Common myeloid progenitor, CD34-positive (primary cell): ENCODE results near the gene SCUBE3.
A peak's percentile ranks its signal among the peaks of the same experiment; 100 is the strongest.

Source experiments
- CTCF ChIA-PET: fragments of 350-600 bp; sonication (Branson Sonifier 250); formaldehyde crosslinking; loops from one replicate; lab custom pipeline; 2021; ENCODE audit warnings: antibody characterized with exemption; lab: Charles Lee
- POLR2A ChIA-PET: fragments of 350-600 bp; sonication (Branson Sonifier 250); formaldehyde crosslinking; loops from one replicate; lab custom pipeline; 2021; ENCODE audit warnings: antibody characterized with exemption; lab: Charles Lee
- DNase-seq, 3 donors: peaks; one replicate each; pipeline versions ENCODE4 v3.0.0 to v3.0.0-alpha.2; 2013
- H3K27ac ChIP-seq, 2 experiments: 1 replicate in 1 of 2; 2 replicates in 1 of 2; pipeline ENCODE4 v1.7.0; 2013; ENCODE audit warnings: inconsistent platforms in 2 of 2, low read length in 2 of 2, mild to moderate bottlenecking in 2 of 2, low read depth in 1 of 2, moderate library complexity in 1 of 2; ENCODE audit not compliant: severe bottlenecking in 2 of 2, insufficient read depth in 1 of 2, poor library complexity in 1 of 2
- H3K27me3 ChIP-seq, 5 experiments: replicated peaks in 2 of 5; 1 replicate in 3 of 5; 2 replicates in 2 of 5; pipeline versions ENCODE4 v1.6.1 to v1.7.0; 2013; ENCODE audit warnings: low read length in 4 of 5, mild to moderate bottlenecking in 2 of 5, moderate library complexity in 2 of 5, inconsistent platforms in 1 of 5; ENCODE audit not compliant: insufficient read depth in 5 of 5, control insufficient read depth in 4 of 5
- H3K36me3 ChIP-seq, 4 experiments: 1 replicate in 2 of 4; 2 replicates in 2 of 4; pipeline versions ENCODE4 v1.6.1 to v1.7.0; 2013; ENCODE audit warnings: low read length in 3 of 4, control low read depth in 1 of 4, mild to moderate bottlenecking in 1 of 4; ENCODE audit not compliant: control insufficient read depth in 4 of 4, insufficient read depth in 4 of 4
- H3K4me1 ChIP-seq, 4 experiments: 1 replicate in 3 of 4; 2 replicates in 1 of 4; pipeline versions ENCODE4 v1.6.1 to v1.7.1; 2013; ENCODE audit warnings: low read length in 3 of 4, mild to moderate bottlenecking in 3 of 4, control low read depth in 1 of 4, inconsistent platforms in 1 of 4, moderate library complexity in 1 of 4; ENCODE audit not compliant: control insufficient read depth in 4 of 4, insufficient read depth in 4 of 4; ENCODE audit errors: control extremely low read depth in 1 of 4
- H3K4me3 ChIP-seq, 7 experiments: 1 replicate in 4 of 7; 2 replicates in 3 of 7; pipeline versions ENCODE4 v1.5.1 to v1.7.0; 2013; ENCODE audit warnings: mild to moderate bottlenecking in 7 of 7, low read length in 6 of 7, moderate library complexity in 6 of 7, inconsistent platforms in 2 of 7, low read depth in 2 of 7, control low read depth in 1 of 7; ENCODE audit not compliant: insufficient read depth in 4 of 7, control insufficient read depth in 1 of 7; ENCODE audit errors: extremely low read depth in 1 of 7
- H3K9me3 ChIP-seq, 5 experiments: 1 replicate in 4 of 5; 2 replicates in 1 of 5; pipeline versions ENCODE4 v1.6.1 to v1.7.1; 2013; ENCODE audit warnings: low read length in 4 of 5, mild to moderate bottlenecking in 2 of 5, inconsistent platforms in 1 of 5, low read depth in 1 of 5, moderate library complexity in 1 of 5; ENCODE audit not compliant: control insufficient read depth in 4 of 5, insufficient read depth in 2 of 5; ENCODE audit errors: control extremely low read depth in 1 of 5
- WGBS: methylation state at CpG from one replicate; pipeline ENCODE4 v1.1.5; 2013; ENCODE audit not compliant: insufficient coverage; 5-methylcytosine and 5-hydroxymethylcytosine counted together

Gene SCUBE3

GRCh38 chr6:35214869-35215664 is 1.3 kb downstream of the SCUBE3 start:
- Histone ChIP-seq H3K4me3 (peak overlapping the region in 1 of 7 experiments; percentile 52), H3K9me3 (no peaks in the 10 kb centered on the region), H3K27me3 (peaks cover 4 to 77% (median 32%) of the 10 kb centered on the region in 5 experiments), H3K27ac (no peak overlapping the region), H3K4me1 (peaks cover 0 to 21% (median 18%) of the 10 kb centered on the region in 4 experiments), H3K36me3 (no peaks in the 10 kb centered on the region)
- ChIA-PET CTCF (interaction anchor here (1.0 to 1.6 kb wide), 5 partner anchors 11 to 67 kb away, joined by 3 to 6 read pairs (median 5); no protein-coding TSS in a partner anchor), POLR2A (interaction anchor here (0.6 kb wide), 1 partner anchor 85 kb away, joined by 3 read pairs; no protein-coding TSS in a partner anchor)
- DNase-seq, result no peak
- WGBS, result 52% methylated on average over 6 of the region's 18 CpGs

- Histone ChIP-seq H3K36me3 (no peaks in the 10 kb centered on the region), H3K27me3 (peaks cover 4 to 69% (median 32%) of the 10 kb centered on the region in 5 experiments), H3K27ac (no peak overlapping the region), H3K4me3 (no peak overlapping the region), H3K9me3 (no peaks in the 10 kb centered on the region), H3K4me1 (peaks cover 0 to 21% (median 18%) of the 10 kb centered on the region in 4 experiments)
- no peak for DNase-seq
- CTCF ChIA-PET, result interaction anchor here (1.0 to 1.5 kb wide), 4 partner anchors 12 to 68 kb away, joined by 3 to 6 read pairs (median 4); no protein-coding TSS in a partner anchor
- WGBS, result 93% methylated on average over 4 of the region's 6 CpGs
- POLR2A ChIA-PET, result no interaction called here
Observed at GRCh38 chr6:35215665-35216411, 2.1 kb downstream of the SCUBE3 start.

- Histone ChIP-seq H3K4me3 (no peak overlapping the region), H3K4me1 (peaks cover 0 to 21% (median 18%) of the 10 kb centered on the region in 4 experiments), H3K36me3 (no peaks in the 10 kb centered on the region), H3K27ac (no peak overlapping the region), H3K9me3 (no peaks in the 10 kb centered on the region), H3K27me3 (peaks cover 4 to 64% (median 31%) of the 10 kb centered on the region in 5 experiments)
- WGBS, result 100% methylated on average over 1 of the region's 1 CpG
- no peak for DNase-seq
- ChIA-PET POLR2A (no interaction called here), CTCF (interaction anchor here (1.0 to 1.5 kb wide), 4 partner anchors 12 to 68 kb away, joined by 3 to 6 read pairs (median 4); no protein-coding TSS in a partner anchor)
Observed at GRCh38 chr6:35216412-35216732, 2.6 kb downstream of the SCUBE3 start.

- Histone ChIP-seq H3K27me3 (peaks cover 4 to 57% (median 24%) of the 10 kb centered on the region in 5 experiments), H3K4me1 (peaks cover 0 to 21% (median 18%) of the 10 kb centered on the region in 4 experiments), H3K4me3 (no peak overlapping the region), H3K36me3 (no peaks in the 10 kb centered on the region), H3K27ac (no peak overlapping the region), H3K9me3 (no peaks in the 10 kb centered on the region)
- ChIA-PET CTCF (interaction anchor here (3.5 kb wide), 1 partner anchor 9 kb away, joined by 11 read pairs; no protein-coding TSS in a partner anchor), POLR2A (no interaction called here)
- DNase-seq, result no peak
- 78% methylated on average over 11 of the region's 17 CpGs for WGBS
Observed at GRCh38 chr6:35216851-35217811, 3.4 kb downstream of the SCUBE3 start.

- ChIA-PET POLR2A (no interaction called here), CTCF (interaction anchor here (1.2 to 3.5 kb wide), 3 partner anchors 10 to 31 kb away, joined by 3 to 11 read pairs (median 8); no protein-coding TSS in a partner anchor)
- no peaks in the 10 kb centered on the region for H3K9me3 ChIP-seq
- peak in 2 of 3 donors; percentile 17 to 37 for DNase-seq
- H3K36me3 ChIP-seq, result no peaks in the 10 kb centered on the region
- H3K27me3 ChIP-seq, result peaks cover 4 to 48% (median 21%) of the 10 kb centered on the region in 5 experiments
- H3K4me1 ChIP-seq, result peaks cover 0 to 21% (median 18%) of the 10 kb centered on the region in 4 experiments
- no peak overlapping the region for H3K27ac ChIP-seq
- H3K4me3 ChIP-seq, result no peak overlapping the region
- 51% methylated on average over 4 of the region's 4 CpGs for WGBS
Observed at GRCh38 chr6:35218021-35218420, 4.3 kb downstream of the SCUBE3 start.

- DNase-seq, result no peak
- POLR2A ChIA-PET, result no interaction called here
- no peak overlapping the region for H3K4me3 ChIP-seq
- peaks cover 4 to 43% (median 19%) of the 10 kb centered on the region in 5 experiments for H3K27me3 ChIP-seq
- 100% methylated on average over 2 of the region's 4 CpGs for WGBS
- H3K27ac ChIP-seq, result no peak overlapping the region
- CTCF ChIA-PET, result interaction anchor here (1.2 to 3.5 kb wide), 4 partner anchors 11 to 30 kb away, joined by 3 to 11 read pairs (median 8); no protein-coding TSS in a partner anchor
- no peaks in the 10 kb centered on the region for H3K36me3 ChIP-seq
- H3K9me3 ChIP-seq, result no peaks in the 10 kb centered on the region
- peaks cover 0 to 19% (median 13%) of the 10 kb centered on the region in 4 experiments for H3K4me1 ChIP-seq
Observed at GRCh38 chr6:35218456-35218855, 4.7 kb downstream of the SCUBE3 start.
